EH (cell line): Measurements from ENCODE around the gene SUMF1.
"Not testable (repeated sequence)": the region's sequence is repeated elsewhere in the genome, so short reads cannot be mapped to it uniquely, and the experiment has no call there.

Source experiments
- DNase-seq: peaks from one replicate; pipeline ENCODE4 v3.0.0-alpha.2; 2015; ENCODE audit warnings: low read depth

Gene SUMF1

GRCh38 chr3:4335840-4336562 is 131.1 kb downstream of the SUMF1 start:
- no peak for DNase-seq

GRCh38 chr3:4334548-4334947 is 132.5 kb downstream of the SUMF1 start:
- no peak for DNase-seq

GRCh38 chr3:4332991-4333390 is 134.1 kb downstream of the SUMF1 start:
- DNase-seq = no peak

- DNase-seq = no peak
Observed at GRCh38 chr3:4332574-4332973, 134.5 kb downstream of the SUMF1 start.

GRCh38 chr3:4332111-4332510 is 135.0 kb downstream of the SUMF1 start:
- DNase-seq = no peak

GRCh38 chr3:4329806-4330205 is 137.3 kb downstream of the SUMF1 start:
- DNase-seq = not testable (repeated sequence)

- DNase-seq = no peak
Observed at GRCh38 chr3:4326868-4327267, 140.2 kb downstream of the SUMF1 start.

GRCh38 chr3:4323246-4324027 is 143.6 kb downstream of the SUMF1 start:
- peak; percentile 46 for DNase-seq

GRCh38 chr3:4322635-4323034 is 144.4 kb downstream of the SUMF1 start:
- DNase-seq = peak; percentile 71

GRCh38 chr3:4321732-4322131 is 145.3 kb downstream of the SUMF1 start:
- no peak for DNase-seq

- no peak for DNase-seq
Observed at GRCh38 chr3:4320096-4320911, 146.8 kb downstream of the SUMF1 start.

GRCh38 chr3:4314688-4315087 is 152.4 kb downstream of the SUMF1 start:
- no peak for DNase-seq

GRCh38 chr3:4313606-4314293 is 153.3 kb downstream of the SUMF1 start:
- DNase-seq = peak; percentile 49

- DNase-seq = no peak
Observed at GRCh38 chr3:4311496-4311895, 155.6 kb downstream of the SUMF1 start.
